WI38 (cell line): ENCODE measurements around the gene MKLN1.

ENCODE experiments used
- H3K4me3 ChIP-seq: 2 replicates; pipeline ENCODE4 v1.5.1; 2011; ENCODE audit warnings: low read depth, mild to moderate bottlenecking, control low read depth, low read length
- CTCF ChIP-seq: IDR thresholded peaks from 2 replicates; pipeline ENCODE4 v1.5.1; 2012; ENCODE audit warnings: low read depth, mild to moderate bottlenecking, control low read depth, low read length

MKLN1 gene

DNA sequence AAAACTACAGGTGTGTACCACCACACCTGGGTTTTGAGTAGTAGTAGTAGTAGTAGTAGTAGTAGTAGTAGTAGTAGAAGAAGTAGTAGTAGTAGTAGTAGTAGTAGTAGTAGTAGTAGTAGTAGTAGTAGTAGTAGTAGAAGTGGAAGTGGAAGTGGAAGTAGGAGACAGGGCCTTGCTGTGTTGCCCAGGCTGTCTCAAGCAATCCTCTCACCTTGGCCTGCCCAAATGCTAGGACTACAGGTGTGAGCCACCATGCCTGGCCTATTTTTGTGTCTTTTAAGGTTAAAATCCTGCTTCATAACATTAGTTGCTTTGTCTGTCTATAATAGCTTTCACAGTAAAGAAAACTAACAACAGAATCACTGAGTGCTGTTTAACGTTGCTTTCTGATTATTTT, 117.0 kb downstream of the MKLN1 start:
- H3K4me3 ChIP-seq, result no peak overlapping the region
- TF ChIP-seq CTCF, result no peak

- TF ChIP-seq CTCF, result no peak
- no peak overlapping the region for H3K4me3 ChIP-seq
Measured at GRCh38 chr7:131449373-131449902, 121.8 kb downstream of the MKLN1 start.

DNA sequence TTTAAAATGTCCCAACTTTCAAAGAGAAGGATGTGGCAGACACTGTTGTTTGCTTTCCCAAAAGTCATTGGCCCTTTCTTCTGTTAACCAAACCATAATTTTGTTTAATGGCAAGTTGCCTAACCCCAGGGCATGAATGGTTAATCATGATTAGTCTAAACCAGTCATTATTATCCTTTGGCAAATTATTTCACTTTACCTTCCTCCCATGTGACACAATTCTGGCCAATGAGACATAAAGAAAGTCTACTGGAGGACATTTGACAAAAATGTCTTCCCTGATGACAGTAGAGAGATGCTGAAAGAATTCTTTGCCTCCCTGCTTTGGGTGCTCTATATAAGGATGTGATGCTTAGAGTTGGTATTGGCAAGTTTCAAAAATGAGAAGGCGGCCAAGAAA, 126.8 kb downstream of the MKLN1 start:
- H3K4me3 ChIP-seq, result no peak overlapping the region
- TF ChIP-seq CTCF, result no peak

GRCh38 chr7:131455001-131455400, 127.3 kb downstream of the MKLN1 start:
- TF ChIP-seq CTCF, result no peak
- H3K4me3 ChIP-seq, result no peak overlapping the region

GRCh38 chr7:131455546-131455945, 127.9 kb downstream of the MKLN1 start:
- TF ChIP-seq CTCF, result no peak
- no peak overlapping the region for H3K4me3 ChIP-seq

DNA sequence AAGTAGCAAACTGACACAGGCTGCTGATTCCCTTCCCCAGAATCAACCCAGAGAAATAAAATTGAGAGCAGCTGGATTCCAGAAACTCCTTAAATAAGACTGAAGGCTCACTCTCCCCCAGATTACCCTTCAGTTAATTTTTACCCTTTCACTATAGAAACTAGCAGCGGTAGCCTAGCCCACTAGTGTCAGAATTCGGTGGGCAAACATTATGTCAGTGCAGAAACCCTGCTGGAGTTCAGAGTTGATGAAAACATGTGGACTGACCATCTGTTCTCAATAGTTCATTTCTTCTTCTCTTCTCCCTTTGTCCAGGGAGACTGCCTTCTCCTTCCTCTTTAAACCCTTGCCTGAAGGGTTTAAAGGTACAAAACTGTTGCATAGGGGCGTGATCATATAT, 128.7 kb downstream of the MKLN1 start:
- no peak overlapping the region for H3K4me3 ChIP-seq
- TF ChIP-seq CTCF, result no peak

DNA sequence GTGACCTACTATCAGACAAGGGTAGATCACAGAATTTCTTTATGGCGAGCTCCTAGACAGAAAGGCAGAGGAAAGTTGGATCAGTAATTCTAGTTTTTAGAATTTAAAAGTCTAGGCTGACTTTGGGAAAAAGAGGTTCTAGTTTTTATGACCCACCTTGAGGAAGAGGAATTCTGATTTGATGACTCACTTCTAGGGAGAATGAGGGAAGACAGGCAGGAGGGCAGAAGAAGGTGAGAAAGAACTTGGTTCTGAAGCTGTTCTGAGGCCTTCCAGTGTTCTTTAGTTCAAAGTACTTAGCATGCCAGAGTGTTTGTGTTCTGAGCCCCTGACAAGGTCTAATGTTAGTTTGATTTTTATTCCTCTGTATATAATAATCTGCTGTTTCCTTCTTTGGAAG, 131.6 kb downstream of the MKLN1 start:
- no peak for TF ChIP-seq CTCF
- no peak overlapping the region for H3K4me3 ChIP-seq
